GM12878 (cell line): ENCODE measurements around the gene RBPMS2. TPM values are rescaled to one million over a fixed set of nuclear protein-coding genes. Genes with fewer than 3 reads are reported as not detected.

Experiments used
- ATAC-seq: fragments of 200-7000 bp; cut with Tn5 transposase; 3 replicates; pipeline ENCODE4 v1.9.1; 2020; ENCODE audit warnings: mild to moderate bottlenecking, moderate library complexity
- BruUV-seq: library from RNA; stranded (reverse); fragments of 400-500 nt; replicated peaks from 2 replicates; lab custom pipeline; 2021; lab: Mats Ljungman, UMichigan
- CTCF ChIA-PET: fragments of 300-600 bp; sonication (Branson Sonifier 250); formaldehyde crosslinking; extraction: SDS; loops from one replicate; lab custom pipeline; 2021; ENCODE audit warnings: inconsistent platforms; lab: Yijun Ruan, JAX
- POLR2A ChIA-PET: fragments of 350-600 bp; formaldehyde crosslinking; extraction: SDS; loops from one replicate; lab custom pipeline; 2021; ENCODE audit warnings: inconsistent platforms; lab: Charles Lee
- RAD21 ChIA-PET: fragments of 300-600 bp; sonication (Branson Sonifier 250); formaldehyde crosslinking; loops from one replicate; lab custom pipeline; 2023; ENCODE audit warnings: antibody characterized with exemption; ENCODE audit not compliant: unreplicated experiment; lab: Charles Lee
- SMC1A ChIA-PET: fragments of 300-600 bp; sonication (Branson Sonifier 250); formaldehyde crosslinking; loops from one replicate; lab custom pipeline; 2023; ENCODE audit not compliant: unreplicated experiment, uncharacterized antibody; lab: Charles Lee
- DNase-seq: peaks from one replicate; pipeline ENCODE4 v3.0.0-alpha.2; 2011; ENCODE audit warnings: low read depth, low spot score
- FAIRE-seq: peaks from 3 replicates; lab custom pipeline; 2011; peaks lifted over from hg19 to GRCh38; lab: Jason Lieb, UNC
- H2AFZ ChIP-seq: 2 replicates; pipeline ENCODE4 v1.6.0; 2011; ENCODE audit warnings: low read depth, low read length, control low read depth; ENCODE audit not compliant: control insufficient read depth
- H3K27ac ChIP-seq: 2 replicates; pipeline ENCODE4 v1.5.1; 2011; ENCODE audit warnings: control low read depth; ENCODE audit not compliant: control insufficient read depth, insufficient read depth
- H3K27me3 ChIP-seq, 2 experiments: replicated peaks in 1 of 2; 2 replicates each; pipeline versions ENCODE4 v1.6.0 to v1.6.1; 2011; ENCODE audit warnings: low read length in 1 of 2; ENCODE audit not compliant: control insufficient read depth in 2 of 2, insufficient read depth in 2 of 2
- H3K36me3 ChIP-seq, 2 experiments: 2 replicates each; pipeline ENCODE4 v1.5.1; 2011; ENCODE audit warnings: low read length in 1 of 2; ENCODE audit not compliant: control insufficient read depth in 2 of 2, insufficient read depth in 2 of 2
- H3K4me1 ChIP-seq: 2 replicates; pipeline ENCODE4 v1.6.1; 2011; ENCODE audit warnings: mild to moderate bottlenecking, low read length, moderate library complexity, mixed read lengths; ENCODE audit not compliant: control insufficient read depth, insufficient read depth
- H3K4me2 ChIP-seq: 2 replicates; pipeline ENCODE4 v1.6.0; 2011; ENCODE audit warnings: control low read depth; ENCODE audit not compliant: control insufficient read depth, insufficient read depth
- H3K4me3 ChIP-seq: fragments of 200-600 bp; sonication (generic); 2 replicates; pipeline ENCODE4 v1.5.1; 2016
- H3K79me2 ChIP-seq: 2 replicates; pipeline ENCODE4 v1.6.0; 2011; ENCODE audit warnings: low read length; ENCODE audit not compliant: control insufficient read depth, insufficient read depth
- H3K9ac ChIP-seq: 2 replicates; pipeline ENCODE4 v1.8.0; 2011; ENCODE audit warnings: low read length, control low read depth, mixed read lengths; ENCODE audit not compliant: control insufficient read depth, insufficient read depth
- H3K9me3 ChIP-seq: replicated peaks from 3 replicates; pipeline ENCODE4 v1.5.1; 2011; ENCODE audit warnings: mild to moderate bottlenecking, low read length; ENCODE audit not compliant: control insufficient read depth, insufficient read depth
- H4K20me1 ChIP-seq: 2 replicates; pipeline ENCODE4 v1.6.0; 2011; ENCODE audit not compliant: control insufficient read depth, insufficient read depth
- CBX3 ChIP-seq: fragments of 200-600 bp; sonication (generic); IDR thresholded peaks from 2 replicates; pipeline ENCODE4 v1.6.1; 2016; ENCODE audit warnings: low read depth, borderline replicate concordance
- SMC3 ChIP-seq: IDR thresholded peaks from 2 replicates; pipeline ENCODE4 v1.6.1; 2011; ENCODE audit warnings: low read length, improper control_type of control experiment, borderline replicate concordance
- ZNF217 ChIP-seq: fragments of 450-650 bp; IDR thresholded peaks from 2 replicates; pipeline ENCODE4 v1.6.1; 2017; ENCODE audit warnings: antibody characterized with exemption, mild to moderate bottlenecking
- WGBS: methylation state at CpG from one replicate; pipeline ENCODE4 v1.1.6; 2016; ENCODE audit warnings: low lambda C conversion rate; ENCODE audit not compliant: insufficient replicate concordance, insufficient coverage; ENCODE audit errors: missing lambda C conversion rate; 5-methylcytosine and 5-hydroxymethylcytosine counted together
- in situ Hi-C: fragments of 300-500 bp; cut with MboI; formaldehyde crosslinking; loops from 9 replicates; pipeline ENCODE4 v1.14.3; 2018; ENCODE audit warnings: mixed read lengths
- intact Hi-C: fragments of 100-400 bp; cut with micrococcal nuclease; formaldehyde crosslinking; loops from one replicate; pipeline ENCODE4 v1.14.2; 2022; ENCODE audit not compliant: unreplicated experiment
- polyA plus RNA-seq, 11 experiments: library from polyadenylated mRNA; depleted of rRNA in 4 of 11; unstranded in 6 of 11; stranded (reverse) in 5 of 11; fragments of >200 nt; fragmentation: Nextera tagmentation in 4 of 11; fragmentation: Illumina TruSeq in 1 of 11; extraction: Ambion mirVana in 4 of 11; extraction: Trizol in 1 of 11; gene quantifications; 1 replicate in 1 of 11; 2 replicates in 10 of 11; pipeline versions ENCODE4 v1.2.1 to v1.2.3, GENCODE V29; 2011 to 2016; ENCODE audit warnings: inconsistent platforms in 2 of 11, missing spikeins in 2 of 11, low read depth in 1 of 11
- total RNA-seq, 4 experiments: library from RNA; depleted of rRNA in 3 of 4; stranded (reverse); fragments of >200 nt in 3 of 4; fragmentation: Illumina TruSeq in 1 of 4; extraction: Trizol in 1 of 4; gene quantifications; 2 replicates each; pipeline versions ENCODE4 v1.2.1 to v1.2.3, GENCODE V29; 2013 to 2021
- TF ChIP-seq, protein P1 (sequence below): IDR thresholded peaks from 2 replicates; pipeline ENCODE4 v1.6.1; 2011; ENCODE audit warnings: low read depth, low read length, improper control_type of control experiment, borderline replicate concordance
- TF ChIP-seq, protein P2 (sequence below), 3 experiments: IDR thresholded peaks in 2 of 3; conservative IDR thresholded peaks in 1 of 3; 2 replicates each; pipeline ENCODE4 v1.5.1; 2011; ENCODE audit warnings: low read depth in 3 of 3, low read length in 3 of 3, mild to moderate bottlenecking in 3 of 3, control low read depth in 2 of 3, moderate library complexity in 2 of 3, inconsistent platforms in 1 of 3, mixed read lengths in 1 of 3; ENCODE audit not compliant: control insufficient read depth in 2 of 3, insufficient read depth in 1 of 3; ENCODE audit errors: extremely low read depth in 1 of 3
- TF ChIP-seq, protein P3 (sequence below): fragments of 450-650 bp; IDR thresholded peaks from 2 replicates; pipeline ENCODE4 v1.6.1; 2017; ENCODE audit warnings: mild to moderate bottlenecking, moderate library complexity

Gene RBPMS2
- total and polyA plus RNA-seq, 10 of the 15 experiments (the other 5 are each of a cell fraction or from before 2014, with no cell fraction given), result 0.06 to 0.31 (median 0.19) TPM; not detected in 3

DNA sequence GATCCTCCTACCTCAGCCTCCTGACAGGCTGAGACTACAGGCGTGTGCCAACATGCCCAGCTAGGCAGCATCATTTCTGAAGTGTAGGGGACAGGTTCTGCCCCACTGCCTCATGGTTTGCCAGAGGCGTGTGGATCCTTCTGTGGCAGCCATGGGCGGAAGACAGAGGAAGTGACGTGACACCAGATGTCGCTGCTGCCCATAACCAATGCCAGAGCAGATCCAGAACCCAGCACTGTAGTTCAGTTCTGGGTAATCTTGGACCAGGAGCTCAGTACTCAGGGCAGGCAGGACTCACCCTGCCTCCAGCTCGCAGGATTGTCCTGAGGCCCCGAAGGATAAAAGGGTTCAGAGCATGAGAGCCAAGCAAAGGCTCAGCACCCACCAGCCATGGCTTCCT is 8.2 kb downstream of the RBPMS2 start:
- intact Hi-C loops, result no loop called here
- Histone ChIP-seq H3K9me3 (no peaks in the 10 kb centered on the region), H3K36me3 (no peaks in the 10 kb centered on the region), H3K79me2 (no peaks in the 10 kb centered on the region), H4K20me1 (no peaks in the 10 kb centered on the region), H3K4me2 (no peak overlapping the region), H3K27ac (no peak overlapping the region), H3K27me3 (no peaks in the 10 kb centered on the region), H3K4me1 (no peaks in the 10 kb centered on the region), H3K4me3 (no peak overlapping the region), H2AFZ (no peak overlapping the region), H3K9ac (no peak overlapping the region)
- WGBS, result 47% methylated on average over 7 of the region's 7 CpGs
- no peak for FAIRE-seq
- BruUV-seq, result no TSS peak
- RAD21 ChIA-PET, result interaction anchor here (0.6 to 1.0 kb wide), 2 partner anchors 34 to 43 kb away, joined by 3 to 6 read pairs; no protein-coding TSS in a partner anchor
- DNase-seq, result no peak
- CTCF ChIA-PET, result interaction anchor here (1.1 to 3.7 kb wide), 3 partner anchors 12 to 43 kb away, joined by 3 to 23 read pairs (median 3); no protein-coding TSS in a partner anchor
- SMC1A ChIA-PET, result no interaction called here
- POLR2A ChIA-PET, result interaction anchor here (0.9 kb wide), 1 partner anchor 127 kb away, joined by 3 read pairs; no protein-coding TSS in a partner anchor
- in situ Hi-C loops, result no loop called here
- TF ChIP-seq, protein P1, sequence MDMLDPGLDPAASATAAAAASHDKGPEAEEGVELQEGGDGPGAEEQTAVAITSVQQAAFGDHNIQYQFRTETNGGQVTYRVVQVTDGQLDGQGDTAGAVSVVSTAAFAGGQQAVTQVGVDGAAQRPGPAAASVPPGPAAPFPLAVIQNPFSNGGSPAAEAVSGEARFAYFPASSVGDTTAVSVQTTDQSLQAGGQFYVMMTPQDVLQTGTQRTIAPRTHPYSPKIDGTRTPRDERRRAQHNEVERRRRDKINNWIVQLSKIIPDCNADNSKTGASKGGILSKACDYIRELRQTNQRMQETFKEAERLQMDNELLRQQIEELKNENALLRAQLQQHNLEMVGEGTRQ, result no peak
- TF ChIP-seq, protein P2, sequence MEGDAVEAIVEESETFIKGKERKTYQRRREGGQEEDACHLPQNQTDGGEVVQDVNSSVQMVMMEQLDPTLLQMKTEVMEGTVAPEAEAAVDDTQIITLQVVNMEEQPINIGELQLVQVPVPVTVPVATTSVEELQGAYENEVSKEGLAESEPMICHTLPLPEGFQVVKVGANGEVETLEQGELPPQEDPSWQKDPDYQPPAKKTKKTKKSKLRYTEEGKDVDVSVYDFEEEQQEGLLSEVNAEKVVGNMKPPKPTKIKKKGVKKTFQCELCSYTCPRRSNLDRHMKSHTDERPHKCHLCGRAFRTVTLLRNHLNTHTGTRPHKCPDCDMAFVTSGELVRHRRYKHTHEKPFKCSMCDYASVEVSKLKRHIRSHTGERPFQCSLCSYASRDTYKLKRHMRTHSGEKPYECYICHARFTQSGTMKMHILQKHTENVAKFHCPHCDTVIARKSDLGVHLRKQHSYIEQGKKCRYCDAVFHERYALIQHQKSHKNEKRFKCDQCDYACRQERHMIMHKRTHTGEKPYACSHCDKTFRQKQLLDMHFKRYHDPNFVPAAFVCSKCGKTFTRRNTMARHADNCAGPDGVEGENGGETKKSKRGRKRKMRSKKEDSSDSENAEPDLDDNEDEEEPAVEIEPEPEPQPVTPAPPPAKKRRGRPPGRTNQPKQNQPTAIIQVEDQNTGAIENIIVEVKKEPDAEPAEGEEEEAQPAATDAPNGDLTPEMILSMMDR (IDR thresholded peaks at IDR 0.05 in 2 of 3, conservative IDR thresholded peaks at IDR 0.05 in 1 of 3; ENCODE audit: control insufficient read depth in 2 of 3, extremely low read depth in 1 of 3, insufficient read depth in 1 of 3, low read depth in 3 of 3, low read length in 3 of 3), result peak in 2 of 3 experiments; percentile 12 to 27; a peak in 2 of 6 replicates
- TF ChIP-seq, protein P3, sequence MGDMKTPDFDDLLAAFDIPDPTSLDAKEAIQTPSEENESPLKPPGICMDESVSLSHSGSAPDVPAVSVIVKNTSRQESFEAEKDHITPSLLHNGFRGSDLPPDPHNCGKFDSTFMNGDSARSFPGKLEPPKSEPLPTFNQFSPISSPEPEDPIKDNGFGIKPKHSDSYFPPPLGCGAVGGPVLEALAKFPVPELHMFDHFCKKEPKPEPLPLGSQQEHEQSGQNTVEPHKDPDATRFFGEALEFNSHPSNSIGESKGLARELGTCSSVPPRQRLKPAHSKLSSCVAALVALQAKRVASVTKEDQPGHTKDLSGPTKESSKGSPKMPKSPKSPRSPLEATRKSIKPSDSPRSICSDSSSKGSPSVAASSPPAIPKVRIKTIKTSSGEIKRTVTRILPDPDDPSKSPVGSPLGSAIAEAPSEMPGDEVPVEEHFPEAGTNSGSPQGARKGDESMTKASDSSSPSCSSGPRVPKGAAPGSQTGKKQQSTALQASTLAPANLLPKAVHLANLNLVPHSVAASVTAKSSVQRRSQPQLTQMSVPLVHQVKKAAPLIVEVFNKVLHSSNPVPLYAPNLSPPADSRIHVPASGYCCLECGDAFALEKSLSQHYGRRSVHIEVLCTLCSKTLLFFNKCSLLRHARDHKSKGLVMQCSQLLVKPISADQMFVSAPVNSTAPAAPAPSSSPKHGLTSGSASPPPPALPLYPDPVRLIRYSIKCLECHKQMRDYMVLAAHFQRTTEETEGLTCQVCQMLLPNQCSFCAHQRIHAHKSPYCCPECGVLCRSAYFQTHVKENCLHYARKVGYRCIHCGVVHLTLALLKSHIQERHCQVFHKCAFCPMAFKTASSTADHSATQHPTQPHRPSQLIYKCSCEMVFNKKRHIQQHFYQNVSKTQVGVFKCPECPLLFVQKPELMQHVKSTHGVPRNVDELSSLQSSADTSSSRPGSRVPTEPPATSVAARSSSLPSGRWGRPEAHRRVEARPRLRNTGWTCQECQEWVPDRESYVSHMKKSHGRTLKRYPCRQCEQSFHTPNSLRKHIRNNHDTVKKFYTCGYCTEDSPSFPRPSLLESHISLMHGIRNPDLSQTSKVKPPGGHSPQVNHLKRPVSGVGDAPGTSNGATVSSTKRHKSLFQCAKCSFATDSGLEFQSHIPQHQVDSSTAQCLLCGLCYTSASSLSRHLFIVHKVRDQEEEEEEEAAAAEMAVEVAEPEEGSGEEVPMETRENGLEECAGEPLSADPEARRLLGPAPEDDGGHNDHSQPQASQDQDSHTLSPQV, result no peak
- TF ChIP-seq SMC3, result peak; percentile 14; the same call in 1 of the 2 replicates
- TF ChIP-seq CBX3, result no peak
- no peak for TF ChIP-seq ZNF217
- peak; percentile 73 for ATAC-seq
